ENCODE results near the gene ARHGEF16. TPM values are rescaled to one million over a fixed set of nuclear protein-coding genes. Genes with fewer than 3 reads are reported as not detected.

The ARHGEF16 gene
- total RNA-seq, 2 donors from 2014 or later: 0.10 TPM; not detected in 1

DNA sequence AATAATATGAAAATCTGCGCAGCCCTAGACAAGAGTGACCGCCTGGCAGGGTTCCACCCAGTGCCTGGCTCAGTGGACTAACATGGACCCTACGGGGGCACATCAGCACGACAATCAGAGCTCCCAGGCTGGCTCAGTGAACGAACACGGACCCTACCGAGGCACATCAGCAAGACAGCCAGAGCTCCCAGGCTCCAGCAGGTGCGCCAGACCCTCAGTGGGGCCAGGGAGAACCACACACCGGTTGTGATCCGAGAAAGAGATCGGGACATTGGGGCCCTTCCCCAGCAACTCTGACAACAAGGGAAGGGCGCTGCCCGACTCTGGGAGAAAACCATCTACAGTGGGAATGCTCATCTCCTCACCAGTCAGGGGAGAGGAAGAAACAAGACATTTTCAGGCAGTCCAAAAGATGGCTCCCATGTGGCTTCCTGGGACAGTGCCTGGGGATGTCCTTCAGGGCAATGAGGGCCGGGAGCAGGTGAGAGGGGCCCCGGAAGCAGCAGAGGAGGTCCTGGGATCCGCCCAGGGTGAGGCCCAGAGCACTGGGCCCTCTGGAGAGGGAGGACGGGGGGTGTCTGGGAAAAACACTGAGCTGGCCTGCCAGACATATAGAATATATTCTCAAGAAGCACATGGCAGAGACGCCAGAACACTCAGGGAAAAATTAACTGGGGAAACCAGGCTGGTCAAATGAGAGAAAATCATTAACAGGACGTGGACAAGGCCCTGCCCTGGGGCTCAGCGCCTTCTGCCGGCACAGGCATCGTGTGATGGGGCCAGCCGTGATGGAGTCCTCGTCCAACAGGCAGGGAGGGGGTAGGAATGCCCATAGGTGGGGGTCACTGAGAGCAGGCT is 4.8 kb downstream of the ARHGEF16 start:
- no peaks in the 10 kb centered on the region for H3K9me3 ChIP-seq (ENCODE audit: control insufficient read depth, low read length, poor library complexity, severe bottlenecking)
- ATAC-seq (no peak), DNase-seq (no peak)
- H3K4me3 Mint-ChIP-seq: no peak overlapping the region
- H3K27me3 Mint-ChIP-seq: no peaks in the 10 kb centered on the region
- H3K36me3 Mint-ChIP-seq (ENCODE audit: low read depth): no peaks in the 10 kb centered on the region
- H3K27ac Mint-ChIP-seq: peak overlapping the region; percentile 79
- peaks cover 7% of the 10 kb centered on the region for H3K4me1 Mint-ChIP-seq

DNA sequence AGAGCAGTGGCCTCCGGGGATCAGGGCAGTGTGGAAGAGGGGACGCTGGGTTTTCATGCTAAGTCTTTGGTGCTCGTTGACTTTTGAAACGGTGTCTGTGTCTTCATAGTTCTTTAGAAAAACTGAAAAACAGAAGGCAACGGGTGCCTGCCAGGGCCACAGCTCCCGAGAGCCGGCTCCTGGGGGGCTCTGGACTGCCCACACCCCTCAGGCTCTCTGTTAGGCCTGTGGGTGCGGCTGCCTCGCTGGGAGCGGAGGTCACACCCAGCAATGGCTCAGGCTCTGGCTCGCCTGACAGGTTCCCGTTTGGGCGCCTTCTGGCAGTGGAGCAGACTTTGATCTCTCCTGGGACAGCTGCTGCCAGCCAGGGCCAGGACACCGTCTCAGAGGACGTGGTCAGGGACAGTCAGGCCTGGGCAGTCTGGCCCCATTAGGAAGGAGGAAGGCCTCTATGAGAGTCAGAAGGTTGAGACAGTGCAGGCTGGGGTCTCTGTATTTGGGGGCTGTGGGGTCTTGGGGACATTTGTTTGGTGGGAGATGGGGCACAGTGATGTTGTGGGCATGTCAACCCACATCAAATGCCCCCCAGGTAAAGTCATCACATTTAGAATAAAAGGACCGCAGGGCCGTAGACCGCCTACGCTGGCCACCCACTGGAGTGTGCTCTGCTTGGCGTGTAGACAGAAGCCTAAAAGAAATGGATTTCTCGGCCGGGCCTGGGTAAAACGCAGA is 5.6 kb downstream of the ARHGEF16 start:
- H3K9me3 ChIP-seq (ENCODE audit: control insufficient read depth, low read length, poor library complexity, severe bottlenecking): no peaks in the 10 kb centered on the region
- no peak for DNase-seq
- Mint-ChIP-seq H3K27ac (no peak overlapping the region), H3K4me3 (no peak overlapping the region), H3K27me3 (no peaks in the 10 kb centered on the region), H3K36me3 (ENCODE audit: low read depth) (no peaks in the 10 kb centered on the region), H3K4me1 (peaks cover 7% of the 10 kb centered on the region)
- ATAC-seq: no peak

DNA sequence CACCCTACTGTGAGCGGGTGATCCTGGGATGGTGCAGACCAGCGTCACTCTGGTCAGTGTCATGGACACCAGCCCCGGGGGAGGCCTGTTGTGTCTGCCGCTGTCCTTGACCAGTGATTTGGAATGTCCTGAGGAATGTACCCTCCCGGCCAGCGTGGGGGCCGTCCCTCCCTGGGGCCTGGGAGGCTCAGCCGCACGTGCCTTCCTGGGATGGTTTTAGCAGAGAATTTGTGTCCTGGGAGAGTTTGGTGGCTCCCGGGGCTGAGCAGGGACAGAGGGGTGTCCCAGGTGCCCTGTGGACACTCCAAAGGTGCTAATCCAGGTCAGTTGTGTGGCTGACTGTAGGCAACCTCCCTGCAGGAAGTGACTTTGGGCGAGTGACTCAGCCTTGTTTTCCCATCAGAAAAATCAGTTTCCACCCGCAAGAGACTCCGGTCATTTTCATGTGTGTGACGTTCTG is 6.2 kb downstream of the ARHGEF16 start:
- peaks cover 1% of the 10 kb centered on the region for H3K27me3 Mint-ChIP-seq
- H3K4me3 Mint-ChIP-seq: no peak overlapping the region
- no peak for ATAC-seq
- H3K9me3 ChIP-seq (ENCODE audit: control insufficient read depth, low read length, poor library complexity, severe bottlenecking): no peaks in the 10 kb centered on the region
- no peak for DNase-seq
- peaks cover 8% of the 10 kb centered on the region for H3K4me1 Mint-ChIP-seq
- no peak overlapping the region for H3K27ac Mint-ChIP-seq
- no peaks in the 10 kb centered on the region for H3K36me3 Mint-ChIP-seq (ENCODE audit: low read depth)

DNA sequence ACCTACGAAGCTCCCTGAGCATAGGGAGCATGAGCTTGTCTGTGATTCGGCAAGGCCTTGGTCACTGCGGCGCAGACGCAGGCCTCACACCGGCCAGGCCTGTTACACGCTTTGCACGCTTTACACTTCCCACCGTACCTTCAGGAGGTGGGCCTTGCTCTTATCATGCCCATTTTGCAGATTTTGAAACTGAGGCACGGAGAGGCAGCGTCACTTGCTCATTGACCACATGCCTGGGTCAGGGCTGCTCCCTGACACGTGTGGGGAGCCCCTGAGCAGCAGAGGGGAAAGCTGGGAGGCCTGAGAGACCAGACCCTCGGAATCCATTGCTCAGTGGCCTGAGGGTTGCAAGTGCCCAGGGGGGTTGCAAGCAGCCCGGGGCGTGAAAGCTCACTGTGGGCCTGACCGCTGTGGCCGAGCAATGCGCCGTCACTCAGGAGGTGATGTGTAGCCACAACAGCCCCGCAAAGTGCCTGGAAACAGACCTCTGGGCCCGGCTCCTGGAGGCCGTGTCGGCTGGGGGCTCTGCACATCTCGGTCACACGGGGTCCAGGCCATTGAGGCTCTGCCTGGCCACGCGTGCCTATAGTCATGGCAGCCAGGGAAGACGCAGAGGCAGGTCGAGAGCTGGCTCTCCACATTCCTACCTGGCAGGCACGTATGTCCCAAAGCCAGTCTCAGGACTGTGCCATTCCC is 6.9 kb downstream of the ARHGEF16 start:
- no peak for ATAC-seq
- Mint-ChIP-seq H3K27me3 (peaks cover 5% of the 10 kb centered on the region), H3K27ac (no peak overlapping the region), H3K4me3 (no peak overlapping the region), H3K4me1 (peaks cover 11% of the 10 kb centered on the region), H3K36me3 (ENCODE audit: low read depth) (no peaks in the 10 kb centered on the region)
- no peaks in the 10 kb centered on the region for H3K9me3 ChIP-seq (ENCODE audit: control insufficient read depth, low read length, poor library complexity, severe bottlenecking)
- DNase-seq: peak in 1 of 3 donors; percentile 9

DNA sequence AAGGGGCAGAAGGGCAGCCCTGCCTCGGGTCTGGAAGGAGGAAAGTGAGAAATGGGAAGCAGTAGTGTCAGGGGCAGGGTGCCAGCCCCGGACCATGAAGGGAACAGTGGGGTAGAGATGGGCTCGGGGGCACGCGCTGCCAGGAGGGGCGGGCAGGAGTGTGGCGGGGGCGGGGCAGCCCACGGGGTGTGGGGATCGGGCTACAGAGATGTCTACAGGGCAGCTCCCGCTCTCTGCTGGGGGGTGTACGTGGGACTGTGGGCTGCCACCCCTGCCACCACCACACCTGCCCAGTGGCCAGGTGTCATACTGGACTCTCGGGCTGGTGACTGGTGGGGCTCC is 7.4 kb downstream of the ARHGEF16 start:
- H3K27me3 Mint-ChIP-seq: peaks cover 5% of the 10 kb centered on the region
- H3K4me3 Mint-ChIP-seq: no peak overlapping the region
- ATAC-seq: no peak
- no peak overlapping the region for H3K27ac Mint-ChIP-seq
- no peak for DNase-seq
- no peaks in the 10 kb centered on the region for H3K36me3 Mint-ChIP-seq (ENCODE audit: low read depth)
- peaks cover 11% of the 10 kb centered on the region for H3K4me1 Mint-ChIP-seq
- H3K9me3 ChIP-seq (ENCODE audit: control insufficient read depth, low read length, poor library complexity, severe bottlenecking): no peaks in the 10 kb centered on the region

DNA sequence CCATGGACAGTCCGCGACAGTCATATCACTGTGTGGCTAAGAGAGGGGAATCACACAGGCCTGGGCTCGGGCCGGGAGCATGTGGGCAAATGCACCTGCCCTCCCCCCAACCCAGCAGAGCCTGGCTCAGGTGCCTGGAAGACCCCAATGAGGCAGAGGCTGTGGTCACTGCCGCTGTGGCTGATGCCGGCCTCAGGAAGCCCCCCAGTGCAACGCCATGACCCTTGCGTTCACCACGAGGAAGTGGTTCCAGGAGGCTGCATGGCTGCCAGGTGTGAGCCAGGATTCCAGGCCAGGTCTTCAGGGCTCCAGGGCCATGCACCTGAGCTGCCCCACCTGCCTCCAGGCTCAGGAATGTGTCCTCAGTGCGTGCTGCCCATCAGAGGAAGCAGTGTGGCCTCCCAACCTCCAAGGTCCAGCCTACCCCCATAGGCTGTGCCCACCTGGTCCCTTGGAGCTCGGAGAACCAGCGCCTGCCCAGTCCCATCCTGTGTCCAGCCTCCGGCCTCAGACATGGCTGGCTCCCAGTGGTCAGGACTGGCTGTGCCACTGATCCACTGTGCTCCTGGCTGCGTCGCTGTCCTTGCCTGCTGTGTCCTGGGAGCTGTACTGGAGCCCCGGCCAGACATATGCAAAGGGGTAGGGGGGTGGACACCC is 8.0 kb downstream of the ARHGEF16 start:
- no peak overlapping the region for H3K4me3 Mint-ChIP-seq
- H3K27ac Mint-ChIP-seq: no peak overlapping the region
- H3K36me3 Mint-ChIP-seq (ENCODE audit: low read depth): no peaks in the 10 kb centered on the region

DNA sequence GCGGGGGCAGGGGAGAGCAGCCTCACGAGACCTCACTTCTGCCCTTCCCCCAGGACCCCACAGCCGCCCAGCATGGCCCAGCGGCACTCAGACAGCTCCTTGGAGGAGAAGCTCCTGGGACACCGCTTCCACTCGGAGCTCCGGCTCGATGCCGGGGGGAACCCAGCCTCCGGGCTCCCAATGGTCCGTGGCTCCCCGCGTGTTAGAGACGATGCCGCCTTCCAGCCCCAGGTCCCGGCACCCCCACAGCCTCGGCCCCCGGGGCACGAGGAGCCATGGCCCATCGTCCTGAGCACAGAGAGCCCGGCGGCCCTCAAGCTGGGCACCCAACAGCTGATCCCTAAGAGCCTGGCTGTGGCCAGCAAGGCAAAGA is 8.5 kb downstream of the ARHGEF16 start:
- Mint-ChIP-seq H3K27me3 (peaks cover 5% of the 10 kb centered on the region), H3K4me1 (peaks cover 11% of the 10 kb centered on the region), H3K36me3 (ENCODE audit: low read depth) (no peaks in the 10 kb centered on the region), H3K4me3 (no peak overlapping the region), H3K27ac (no peak overlapping the region)
- H3K9me3 ChIP-seq (ENCODE audit: control insufficient read depth, low read length, poor library complexity, severe bottlenecking): no peaks in the 10 kb centered on the region
- DNase-seq: no peak
- ATAC-seq: no peak

More for the DNA sequence above, 8.0 kb downstream of the ARHGEF16 start:
- Mint-ChIP-seq H3K27me3 (peaks cover 5% of the 10 kb centered on the region), H3K4me1 (peaks cover 11% of the 10 kb centered on the region)
- H3K9me3 ChIP-seq (ENCODE audit: control insufficient read depth, low read length, poor library complexity, severe bottlenecking): no peaks in the 10 kb centered on the region
- no peak for ATAC-seq
- DNase-seq: peak in 1 of 3 donors; percentile 10

DNA sequence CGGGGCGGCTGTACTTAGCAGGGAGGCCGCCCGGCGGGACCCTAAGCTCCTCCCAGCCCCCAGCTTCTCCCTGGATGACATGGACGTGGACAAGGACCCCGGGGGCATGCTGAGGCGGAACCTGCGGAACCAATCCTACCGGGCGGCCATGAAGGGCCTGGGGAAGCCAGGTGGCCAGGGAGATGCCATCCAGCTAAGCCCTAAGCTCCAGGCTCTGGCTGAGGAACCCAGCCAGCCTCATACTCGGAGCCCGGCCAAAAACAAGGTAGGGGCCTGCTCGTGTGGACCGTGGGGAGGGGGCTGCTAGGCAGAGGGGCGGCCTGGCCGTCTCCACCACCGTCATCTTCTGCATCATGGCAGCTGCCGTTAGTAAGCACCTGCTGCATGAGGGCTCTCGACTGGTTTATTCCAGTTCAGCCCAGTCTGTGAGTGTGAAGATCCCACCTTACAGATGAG is 9.0 kb downstream of the ARHGEF16 start:
- no peaks in the 10 kb centered on the region for H3K9me3 ChIP-seq (ENCODE audit: control insufficient read depth, low read length, poor library complexity, severe bottlenecking)
- H3K36me3 Mint-ChIP-seq (ENCODE audit: low read depth): no peaks in the 10 kb centered on the region
- no peak overlapping the region for H3K4me3 Mint-ChIP-seq
- no peak for ATAC-seq
- DNase-seq: no peak
- peaks cover 5% of the 10 kb centered on the region for H3K27me3 Mint-ChIP-seq
- no peak overlapping the region for H3K27ac Mint-ChIP-seq
- peaks cover 11% of the 10 kb centered on the region for H3K4me1 Mint-ChIP-seq

DNA sequence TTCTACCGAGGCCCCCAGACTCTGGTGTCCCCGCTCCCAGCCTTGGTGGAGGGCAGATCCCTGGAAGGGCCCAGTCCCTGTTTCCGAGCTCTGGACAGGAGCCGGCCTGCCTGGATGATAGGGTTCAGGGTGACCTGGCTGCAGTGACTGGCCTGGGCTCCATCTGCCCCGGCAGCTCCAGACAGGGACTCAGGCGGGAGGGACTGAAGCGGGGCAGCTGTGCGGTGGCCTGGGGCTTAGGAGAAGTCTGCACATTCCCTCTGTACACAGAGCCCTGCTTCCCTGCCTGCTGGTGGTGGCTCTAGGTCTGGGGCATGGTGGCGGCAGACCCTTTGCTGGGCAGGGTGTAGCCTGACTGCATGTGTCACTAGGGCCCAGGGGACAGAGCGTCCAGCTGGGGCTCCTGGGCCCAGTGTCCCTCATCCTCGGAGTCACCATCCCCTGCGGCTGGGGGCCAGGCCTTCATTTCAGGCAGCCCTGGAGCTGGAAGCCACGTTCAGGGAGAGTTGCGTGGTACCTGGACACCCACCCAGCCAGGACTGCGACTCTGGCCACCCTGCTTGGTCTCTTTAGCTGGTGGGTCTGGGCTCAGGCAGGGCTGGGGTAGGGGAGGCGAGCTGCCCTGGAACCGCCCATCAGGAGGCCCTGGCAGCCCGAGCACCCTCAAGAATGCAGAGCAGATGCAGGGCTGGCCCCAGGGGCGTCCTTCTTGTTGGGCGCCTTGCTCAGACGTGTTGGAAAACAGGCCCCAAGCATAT is 9.6 kb downstream of the ARHGEF16 start:
- no peak overlapping the region for H3K4me3 Mint-ChIP-seq
- no peak for ATAC-seq
- H3K9me3 ChIP-seq (ENCODE audit: control insufficient read depth, low read length, poor library complexity, severe bottlenecking): no peaks in the 10 kb centered on the region
- H3K27ac Mint-ChIP-seq: no peak overlapping the region
- peak in 1 of 3 donors; percentile 6 for DNase-seq
- peaks cover 5% of the 10 kb centered on the region for H3K27me3 Mint-ChIP-seq
- H3K36me3 Mint-ChIP-seq (ENCODE audit: low read depth): no peaks in the 10 kb centered on the region
- peaks cover 6% of the 10 kb centered on the region for H3K4me1 Mint-ChIP-seq

DNA sequence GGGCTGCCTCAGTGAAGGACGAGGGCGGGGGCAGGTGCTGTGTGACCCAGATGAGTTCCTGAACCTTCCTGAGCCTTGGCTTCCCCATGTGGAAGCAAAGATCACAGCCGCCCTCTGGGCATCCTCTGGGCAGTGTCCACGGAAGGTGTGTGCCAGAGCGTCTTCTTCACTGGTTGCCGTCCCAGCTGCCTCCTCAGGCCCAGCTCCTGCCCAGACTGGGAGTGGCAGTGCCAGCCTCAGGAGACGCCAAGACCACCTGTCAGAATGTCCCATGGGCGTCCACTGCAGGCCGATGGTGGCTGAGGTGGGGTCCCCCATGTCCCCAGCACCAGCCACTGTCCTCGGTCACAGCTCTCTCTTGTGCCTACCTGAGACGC is 10.2 kb downstream of the ARHGEF16 start:
- Mint-ChIP-seq H3K4me1 (peaks cover 6% of the 10 kb centered on the region), H3K36me3 (ENCODE audit: low read depth) (no peaks in the 10 kb centered on the region), H3K27ac (no peak overlapping the region), H3K27me3 (peaks cover 5% of the 10 kb centered on the region), H3K4me3 (no peak overlapping the region)
- no peak for DNase-seq
- H3K9me3 ChIP-seq (ENCODE audit: control insufficient read depth, low read length, poor library complexity, severe bottlenecking): no peaks in the 10 kb centered on the region
- no peak for ATAC-seq

DNA sequence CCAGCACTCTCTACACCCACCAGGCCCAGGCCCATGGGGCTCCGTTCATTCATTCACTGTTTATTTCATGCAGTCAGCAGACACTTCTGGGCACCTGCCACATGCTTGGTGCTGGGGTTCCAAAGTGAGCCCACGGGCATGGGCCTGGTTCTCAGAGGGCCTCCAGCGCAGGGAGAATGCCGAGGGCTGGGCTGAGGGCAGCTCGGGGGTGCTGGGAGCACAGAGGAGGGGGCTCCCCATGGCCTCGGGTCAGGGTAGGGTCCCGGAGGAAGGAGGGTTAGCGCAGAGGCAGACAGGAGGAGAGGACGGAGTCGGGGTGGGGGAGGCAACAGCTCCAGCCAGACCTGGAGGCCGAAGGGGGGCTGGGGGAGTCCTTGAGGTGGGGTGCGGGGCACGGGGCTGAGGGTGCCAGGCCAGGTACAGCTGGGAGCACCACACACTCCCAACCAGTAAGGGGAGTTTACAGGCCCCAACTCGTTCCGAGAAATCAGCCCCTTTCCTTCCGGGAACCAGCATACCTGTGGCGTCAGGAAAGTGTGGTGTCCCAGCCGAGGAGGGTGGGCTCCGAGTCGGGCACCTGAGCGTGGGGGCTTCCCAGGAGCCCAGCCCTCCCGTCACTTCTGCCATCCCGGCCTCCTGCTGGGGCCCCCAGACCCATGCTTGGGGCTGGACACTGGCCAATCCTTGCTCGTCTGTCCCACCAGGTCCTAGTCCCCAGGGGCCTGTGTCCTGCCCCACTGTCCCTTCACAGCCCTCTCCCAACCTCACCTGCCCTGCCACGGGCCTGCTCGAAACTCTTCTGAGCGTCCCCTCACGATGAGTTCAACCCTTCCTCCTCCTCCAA is 10.8 kb downstream of the ARHGEF16 start:
- Mint-ChIP-seq H3K4me3 (no peak overlapping the region), H3K27me3 (peaks cover 5% of the 10 kb centered on the region), H3K4me1 (peaks cover 6% of the 10 kb centered on the region), H3K36me3 (ENCODE audit: low read depth) (peaks cover under 1% of the 10 kb centered on the region), H3K27ac (no peak overlapping the region)
- DNase-seq (peak in 1 of 3 donors; percentile 7), ATAC-seq (no peak)
- no peaks in the 10 kb centered on the region for H3K9me3 ChIP-seq (ENCODE audit: control insufficient read depth, low read length, poor library complexity, severe bottlenecking)

DNA sequence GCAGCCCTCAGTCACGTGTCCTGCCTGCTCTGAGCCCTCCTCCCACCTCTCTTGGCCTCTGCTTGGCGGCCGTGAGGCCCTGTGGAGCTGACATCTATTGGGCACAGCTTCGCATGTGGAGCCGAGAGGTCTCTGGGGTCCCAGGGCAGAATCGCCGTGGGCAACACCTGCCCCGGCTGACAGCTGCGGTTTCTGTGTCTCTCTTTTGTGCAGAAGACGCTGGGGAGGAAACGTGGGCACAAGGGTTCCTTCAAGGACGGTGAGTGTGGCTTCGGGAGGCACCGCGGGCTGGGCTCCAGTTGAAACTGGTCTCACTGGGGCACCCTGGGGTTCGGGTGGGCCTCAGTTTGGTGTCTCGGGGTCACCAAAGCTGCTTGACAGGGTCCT is 11.5 kb downstream of the ARHGEF16 start:
- no peaks in the 10 kb centered on the region for H3K9me3 ChIP-seq (ENCODE audit: control insufficient read depth, low read length, poor library complexity, severe bottlenecking)
- peaks cover 10% of the 10 kb centered on the region for H3K4me1 Mint-ChIP-seq
- H3K27me3 Mint-ChIP-seq: peaks cover 5% of the 10 kb centered on the region
- no peak overlapping the region for H3K27ac Mint-ChIP-seq
- no peak for DNase-seq
- H3K4me3 Mint-ChIP-seq: no peak overlapping the region
- H3K36me3 Mint-ChIP-seq (ENCODE audit: low read depth): peaks cover 2% of the 10 kb centered on the region
- no peak for ATAC-seq

Data from T-helper 17 cell (primary cell).